ENCODE measurements around the gene PRKCQ.
"Not testable (repeated sequence)": the region's sequence is repeated elsewhere in the genome, so short reads cannot be mapped to it uniquely, and the experiment has no call there.

Gene PRKCQ

GRCh38 chr10:6401558-6402348 is 178.3 kb downstream of the PRKCQ start:
- peak; percentile 87 for DNase-seq

DNA sequence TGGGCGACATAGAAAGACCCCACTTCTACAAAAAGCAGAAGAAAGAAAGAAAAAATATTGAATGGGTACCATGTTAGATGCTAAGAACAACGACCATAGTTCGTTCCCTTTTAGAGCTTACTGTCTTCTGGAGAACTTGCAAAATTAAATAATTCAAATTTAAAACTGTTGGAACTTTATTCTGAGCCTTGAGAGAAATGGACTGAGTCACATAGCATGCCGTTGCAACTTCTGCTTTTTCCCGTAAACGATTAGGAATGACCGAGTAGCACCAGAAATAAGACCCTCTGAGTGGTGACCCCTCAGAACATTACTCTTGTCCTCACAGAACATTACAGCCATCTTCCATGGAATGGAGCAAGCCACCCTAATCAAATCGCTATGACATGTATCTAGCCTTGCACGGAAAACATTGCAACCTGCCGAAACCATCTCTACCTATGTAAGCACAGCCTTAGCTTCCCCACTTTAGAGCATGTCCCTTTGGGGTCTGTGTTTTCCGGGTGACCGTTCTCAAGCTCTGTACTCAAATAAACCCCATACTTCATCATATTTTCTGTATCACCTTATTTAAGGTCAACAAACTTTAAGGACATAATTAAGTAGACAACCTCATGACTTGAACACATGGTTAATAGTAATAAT is 179.1 kb downstream of the PRKCQ start:
- DNase-seq = peak; percentile 30

GRCh38 chr10:6400331-6400730 is 179.7 kb downstream of the PRKCQ start:
- DNase-seq = no peak

GRCh38 chr10:6399879-6400278 is 180.2 kb downstream of the PRKCQ start:
- no peak for DNase-seq

DNA sequence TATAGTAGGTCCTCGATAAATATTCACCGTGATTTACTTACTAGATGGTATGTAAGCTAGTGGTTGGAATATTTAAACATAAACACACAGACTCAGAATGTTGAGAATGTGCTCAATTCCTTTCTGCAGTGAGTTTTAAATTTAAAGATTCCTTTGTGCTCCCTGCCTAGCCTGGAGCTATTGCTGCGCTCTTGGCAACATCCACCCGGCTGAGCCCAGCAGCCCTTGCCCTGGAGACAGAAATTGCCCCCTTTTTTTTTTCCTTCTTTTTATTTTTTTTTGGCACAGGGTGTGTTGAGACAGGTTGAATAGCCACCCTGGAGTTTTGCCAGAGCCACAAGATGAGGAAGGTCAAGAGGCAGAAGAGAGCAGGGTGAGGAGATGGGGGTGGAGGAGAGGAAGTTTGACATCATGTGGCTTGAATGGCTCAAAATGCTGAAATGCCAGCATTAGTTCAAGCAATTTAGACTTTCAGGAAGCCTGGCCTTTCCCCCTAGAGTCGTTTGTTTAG is 180.8 kb downstream of the PRKCQ start:
- DNase-seq = peak; percentile 38

GRCh38 chr10:6398399-6398798 is 181.7 kb downstream of the PRKCQ start:
- no peak for DNase-seq

- DNase-seq = no peak
These were observed 183.4 kb downstream of the PRKCQ start for GRCh38 chr10:6396652-6397051.

GRCh38 chr10:6396226-6396625 is 183.8 kb downstream of the PRKCQ start:
- no peak for DNase-seq

DNA sequence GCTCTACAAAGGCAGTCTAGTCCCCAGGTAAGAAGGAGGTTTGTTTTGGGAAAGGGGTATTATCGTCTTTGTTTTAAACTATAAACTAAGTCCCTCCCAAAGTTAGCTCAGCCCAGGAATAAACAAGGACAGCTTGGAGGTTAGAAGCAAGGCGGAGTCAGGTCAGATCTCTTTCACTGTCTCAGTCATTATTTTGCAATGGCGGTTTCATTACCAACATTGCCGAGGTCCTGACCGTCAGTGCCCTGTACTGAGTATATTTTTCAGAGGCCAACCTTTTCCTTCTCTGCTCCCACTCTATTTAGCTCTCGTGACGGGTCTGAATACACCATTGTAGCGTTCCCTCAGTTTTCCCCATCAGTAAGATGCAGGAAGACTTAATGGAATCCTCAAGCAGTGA is 184.5 kb downstream of the PRKCQ start:
- DNase-seq = no peak

- DNase-seq = no peak
These were observed 186.0 kb downstream of the PRKCQ start for GRCh38 chr10:6394084-6394483.

GRCh38 chr10:6393168-6393567 is 186.9 kb downstream of the PRKCQ start:
- no peak for DNase-seq

GRCh38 chr10:6390213-6390845 is 189.7 kb downstream of the PRKCQ start:
- DNase-seq = no peak

GRCh38 chr10:6388261-6388893 is 191.7 kb downstream of the PRKCQ start:
- no peak for DNase-seq

DNA sequence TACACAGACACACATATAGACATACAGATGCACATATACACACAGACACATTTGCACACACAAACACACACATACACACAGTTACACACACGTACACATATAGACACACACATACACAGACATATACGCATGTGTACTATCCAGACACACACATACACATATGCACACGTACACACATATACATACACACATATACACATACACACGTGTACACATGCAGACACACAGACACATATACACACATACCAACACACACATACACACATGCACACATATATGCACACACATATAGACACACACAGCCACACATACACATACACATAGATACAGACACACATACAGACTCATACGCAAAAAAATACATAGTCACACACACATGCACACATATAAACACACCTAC is 193.1 kb downstream of the PRKCQ start:
- no peak for DNase-seq

GRCh38 chr10:6386346-6386745 is 193.7 kb downstream of the PRKCQ start:
- no peak for DNase-seq

DNA sequence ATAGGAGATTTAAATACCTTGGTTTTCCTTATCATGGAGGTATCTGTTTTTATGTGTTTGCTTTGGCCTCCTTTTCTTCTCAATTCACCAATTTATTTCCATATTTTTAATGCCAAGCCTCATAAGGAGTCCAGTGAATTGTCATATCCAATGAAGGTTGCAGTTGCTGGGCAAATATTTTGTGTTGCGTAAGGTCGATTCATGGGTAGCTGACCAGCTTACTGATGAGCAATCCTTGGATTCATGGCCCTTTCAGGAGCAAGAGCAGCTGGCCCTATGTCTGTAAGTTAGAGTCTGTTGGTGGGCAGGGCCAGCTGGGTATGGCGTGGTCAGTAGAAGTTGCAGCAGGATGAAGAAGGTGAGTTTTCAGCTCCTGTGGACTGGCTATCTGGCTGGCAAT is 194.4 kb downstream of the PRKCQ start:
- no peak for DNase-seq

- DNase-seq = no peak
These were observed 195.2 kb downstream of the PRKCQ start for GRCh38 chr10:6384847-6385246.

- no peak for DNase-seq
These were observed 196.0 kb downstream of the PRKCQ start for GRCh38 chr10:6384031-6384430.

DNA sequence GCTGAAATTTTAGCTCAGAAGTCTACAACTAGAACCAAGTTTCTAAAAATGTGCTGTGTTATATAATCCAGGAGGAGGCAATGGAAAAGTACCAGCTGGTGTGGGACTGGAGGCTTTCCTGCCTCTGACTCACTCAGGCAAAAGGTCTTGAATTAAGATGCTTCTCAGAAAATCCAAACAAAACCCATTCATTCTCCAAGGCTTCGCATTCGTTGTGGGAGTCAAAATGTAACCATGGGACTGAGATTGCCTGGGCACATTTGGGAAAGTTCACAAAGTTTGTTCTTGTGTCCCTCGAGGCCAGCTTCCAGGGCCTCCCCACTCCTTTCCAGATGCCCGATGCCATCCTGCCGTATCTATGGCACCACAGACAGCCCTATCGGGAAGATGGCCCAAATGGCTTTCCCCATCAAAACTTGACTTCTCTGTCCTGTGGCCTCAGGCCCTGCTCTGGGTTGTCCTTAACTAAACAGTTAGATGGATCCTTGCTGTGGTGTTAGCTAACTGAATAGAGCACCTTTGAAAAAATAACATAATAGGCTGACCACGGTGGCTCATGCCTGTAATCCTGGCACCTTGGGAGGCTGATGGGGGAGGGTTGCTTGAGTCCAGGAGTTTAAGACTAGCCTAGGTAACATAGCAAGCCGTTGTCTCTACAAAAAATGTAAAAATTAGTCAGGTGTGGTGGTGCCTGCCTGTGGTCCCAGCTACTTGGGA is 196.8 kb downstream of the PRKCQ start:
- no peak for DNase-seq

DNA sequence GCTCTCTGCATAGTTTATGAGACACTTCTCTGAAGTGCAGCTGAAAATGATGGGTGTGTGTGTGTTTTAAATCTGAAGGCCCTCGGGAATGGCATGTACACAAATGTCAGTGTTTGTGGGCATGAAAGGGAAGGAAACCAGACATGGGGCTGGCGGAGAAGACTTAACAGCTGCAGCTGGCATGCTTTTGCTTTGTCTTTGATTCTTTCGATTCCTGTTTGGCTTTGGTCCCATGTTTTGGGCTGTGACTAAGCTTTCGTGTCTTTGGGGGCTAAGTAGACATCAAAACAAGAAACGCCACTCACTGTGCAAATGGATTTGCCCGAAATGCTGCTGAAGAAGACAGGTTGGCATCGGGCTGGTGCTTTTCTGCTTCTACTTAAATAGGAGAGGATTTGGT is 198.0 kb downstream of the PRKCQ start:
- DNase-seq = no peak

- not testable (repeated sequence) for DNase-seq
These were observed 199.6 kb downstream of the PRKCQ start for GRCh38 chr10:6380478-6380877.

- DNase-seq = no peak
These were observed 200.9 kb downstream of the PRKCQ start for GRCh38 chr10:6379015-6379776.
